SK-N-MC (cell line): ENCODE measurements around the gene LRP3.

Experiments
- EZH2 ChIP-seq: fragments of 200-600 bp; sonication (generic); IDR thresholded peaks from one replicate; pipeline ENCODE4 v1.6.1; 2017; ENCODE audit warnings: antibody characterized with exemption
- FOXP2 ChIP-seq: optimal IDR thresholded peaks from 2 replicates; pipeline ENCODE3; 2011; ENCODE audit warnings: mild to moderate bottlenecking, moderate library complexity; ENCODE audit not compliant: insufficient read depth; ENCODE audit errors: extremely low read length, control extremely low read depth
- POLR2AphosphoS5 ChIP-seq: IDR thresholded peaks from 2 replicates; pipeline ENCODE4 v1.6.1; 2012; ENCODE audit warnings: mild to moderate bottlenecking, low read depth, low read length, borderline replicate concordance

- TF ChIP-seq POLR2AphosphoS5: no peak
- TF ChIP-seq EZH2: no peak
- no peak for TF ChIP-seq FOXP2
Measured at GRCh38 chr19:33210266-33210940, 16.3 kb downstream of the LRP3 start.
